ENCODE data around the gene SBNO1.

DNA sequence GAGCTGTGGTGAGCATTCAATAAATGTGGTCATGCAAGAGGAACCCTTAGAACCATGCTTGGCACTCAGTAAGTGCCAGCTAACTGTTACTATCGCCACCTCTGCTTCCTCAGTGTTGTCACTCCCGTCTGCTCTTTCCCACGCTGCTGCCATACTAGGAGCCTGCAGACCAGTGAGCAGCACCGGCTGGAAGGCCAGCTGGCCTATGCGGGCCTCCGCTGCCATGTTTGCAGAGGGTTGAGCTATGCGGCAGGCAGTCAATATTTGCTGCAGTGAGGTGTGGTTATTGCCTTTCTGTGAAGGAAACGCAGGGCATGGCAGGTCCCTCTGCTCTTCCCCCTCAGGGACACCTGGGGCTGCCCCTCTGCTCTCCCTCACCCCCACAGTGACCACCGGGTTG lies 32.3 kb upstream of the SBNO1 start:
- TF ChIP-seq, protein P1, sequence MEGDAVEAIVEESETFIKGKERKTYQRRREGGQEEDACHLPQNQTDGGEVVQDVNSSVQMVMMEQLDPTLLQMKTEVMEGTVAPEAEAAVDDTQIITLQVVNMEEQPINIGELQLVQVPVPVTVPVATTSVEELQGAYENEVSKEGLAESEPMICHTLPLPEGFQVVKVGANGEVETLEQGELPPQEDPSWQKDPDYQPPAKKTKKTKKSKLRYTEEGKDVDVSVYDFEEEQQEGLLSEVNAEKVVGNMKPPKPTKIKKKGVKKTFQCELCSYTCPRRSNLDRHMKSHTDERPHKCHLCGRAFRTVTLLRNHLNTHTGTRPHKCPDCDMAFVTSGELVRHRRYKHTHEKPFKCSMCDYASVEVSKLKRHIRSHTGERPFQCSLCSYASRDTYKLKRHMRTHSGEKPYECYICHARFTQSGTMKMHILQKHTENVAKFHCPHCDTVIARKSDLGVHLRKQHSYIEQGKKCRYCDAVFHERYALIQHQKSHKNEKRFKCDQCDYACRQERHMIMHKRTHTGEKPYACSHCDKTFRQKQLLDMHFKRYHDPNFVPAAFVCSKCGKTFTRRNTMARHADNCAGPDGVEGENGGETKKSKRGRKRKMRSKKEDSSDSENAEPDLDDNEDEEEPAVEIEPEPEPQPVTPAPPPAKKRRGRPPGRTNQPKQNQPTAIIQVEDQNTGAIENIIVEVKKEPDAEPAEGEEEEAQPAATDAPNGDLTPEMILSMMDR (IDR thresholded peaks at IDR 0.05), result no peak
- no peak for TF ChIP-seq POLR2A (IDR thresholded peaks at IDR 0.05)
- TF ChIP-seq EP300 (IDR thresholded peaks at IDR 0.05), result no peak

All from tibial nerve (tissue), 4 donors.